SK-N-SH (cell line): Measurements from ENCODE around the gene ZC3HAV1L. TPM values are rescaled to one million over a fixed set of nuclear protein-coding genes. Genes with fewer than 3 reads are reported as not detected.

ENCODE experiments used
- CTCF ChIA-PET: fragments of 300-600, 350-600 bp; formaldehyde crosslinking; extraction: SDS; loops from one replicate; lab custom pipeline; 2021; lab: Yijun Ruan, JAX
- POLR2A ChIA-PET: fragments of 350-600 bp; sonication (Branson Sonifier 250); formaldehyde crosslinking; extraction: SDS; loops from one replicate; lab custom pipeline; 2020; ENCODE audit warnings: antibody characterized with exemption, inconsistent platforms; lab: Yijun Ruan, JAX
- DNase-seq: peaks from one replicate; pipeline ENCODE4 v3.0.0; 2012
- H2AFZ ChIP-seq: fragments of 200-600 bp; sonication (generic); 2 replicates; pipeline ENCODE4 v1.8.1; 2016; ENCODE audit warnings: antibody characterized with exemption, mild to moderate bottlenecking, low read depth
- H3F3A ChIP-seq: fragments of 200-600 bp; sonication (generic); replicated peaks from 2 replicates; pipeline ENCODE3; 2016; ENCODE audit warnings: antibody characterized with exemption, mild to moderate bottlenecking; ENCODE audit not compliant: insufficient read depth
- H3K27ac ChIP-seq, 2 experiments: fragments of 200-500 bp in 1 of 2; fragments of 200-600 bp in 1 of 2; sonication (Bioruptor generic) in 1 of 2; sonication (generic), shearing (Covaris generic) in 1 of 2; 2 replicates each; pipeline versions ENCODE4 v1.5.1 to v1.6.1; 2014 to 2016; ENCODE audit warnings: low read depth in 2 of 2, inconsistent platforms in 1 of 2, low read length in 1 of 2, mild to moderate bottlenecking in 1 of 2, mixed read lengths in 1 of 2
- H3K27me3 ChIP-seq: fragments of 200-600 bp; sonication (generic), shearing (Covaris generic); 2 replicates; pipeline ENCODE4 v1.6.1; 2016; ENCODE audit warnings: mixed run types; ENCODE audit not compliant: insufficient read depth
- H3K36me3 ChIP-seq, 2 experiments: fragments of 200-500 bp in 1 of 2; fragments of 200-600 bp in 1 of 2; sonication (Bioruptor generic) in 1 of 2; sonication (generic) in 1 of 2; replicated peaks in 1 of 2; 2 replicates each; pipeline versions ENCODE3 to v1.5.1; 2014 to 2016; ENCODE audit warnings: low read length in 1 of 2, mild to moderate bottlenecking in 1 of 2; ENCODE audit not compliant: insufficient read depth in 2 of 2, control insufficient read depth in 1 of 2
- H3K4me1 ChIP-seq, 2 experiments: fragments of 200-500 bp in 1 of 2; fragments of 200-600 bp in 1 of 2; sonication (Bioruptor generic) in 1 of 2; sonication (generic), shearing (Covaris generic) in 1 of 2; 2 replicates each; pipeline versions ENCODE4 v1.5.1 to v1.6.1; 2014 to 2016; ENCODE audit warnings: low read depth in 1 of 2, low read length in 1 of 2, mixed run types in 1 of 2; ENCODE audit not compliant: insufficient read depth in 2 of 2, control insufficient read depth in 1 of 2
- H3K4me2 ChIP-seq: fragments of 200-600 bp; sonication (generic), shearing (Covaris generic); 2 replicates; pipeline ENCODE4 v1.6.1; 2017; ENCODE audit warnings: mixed run types
- H3K4me3 ChIP-seq, 2 experiments: fragments of 200-500 bp in 1 of 2; fragments of 200-600 bp in 1 of 2; sonication (Bioruptor generic) in 1 of 2; sonication (generic), shearing (Covaris generic) in 1 of 2; 2 replicates each; pipeline versions ENCODE4 v1.5.1 to v1.8.1; 2014 to 2016; ENCODE audit warnings: low read depth in 2 of 2, inconsistent platforms in 1 of 2, low read length in 1 of 2, mild to moderate bottlenecking in 1 of 2, mixed read lengths in 1 of 2, moderate library complexity in 1 of 2
- H3K79me2 ChIP-seq: fragments of 200-600 bp; sonication (generic); 2 replicates; pipeline ENCODE4 v1.8.1; 2017; ENCODE audit warnings: mild to moderate bottlenecking; ENCODE audit not compliant: insufficient read depth
- H3K9ac ChIP-seq: fragments of 200-600 bp; sonication (generic); 2 replicates; pipeline ENCODE4 v1.6.1; 2017; ENCODE audit warnings: mixed run types
- H3K9me2 ChIP-seq: fragments of 200-600 bp; sonication (generic); 2 replicates; pipeline ENCODE4 v1.6.1; 2017; ENCODE audit warnings: mixed run types
- H3K9me3 ChIP-seq: fragments of 200-600 bp; sonication (generic); 2 replicates; pipeline ENCODE4 v1.6.1; 2017; ENCODE audit warnings: mixed run types, mild to moderate bottlenecking, moderate library complexity
- H4K20me1 ChIP-seq: fragments of 200-600 bp; sonication (generic); 2 replicates; pipeline ENCODE4 v1.6.1; 2017; ENCODE audit warnings: mild to moderate bottlenecking, mixed run types; ENCODE audit not compliant: insufficient read depth
- EZH2phosphoT487 ChIP-seq: fragments of 200-600 bp; sonication (generic); IDR thresholded peaks from 2 replicates; pipeline ENCODE4 v1.6.1; 2017; ENCODE audit warnings: low read depth, mixed run types, mild to moderate bottlenecking, antibody characterized with exemption, moderate library complexity, borderline replicate concordance
- GABPA ChIP-seq: IDR thresholded peaks from 2 replicates; pipeline ENCODE4 v1.4.0; 2012; ENCODE audit warnings: low read depth, mild to moderate bottlenecking
- MXI1 ChIP-seq: IDR thresholded peaks from 2 replicates; pipeline ENCODE4 v1.6.1; 2012; ENCODE audit warnings: mild to moderate bottlenecking, low read depth, low read length, improper control_type of control experiment
- NFIC ChIP-seq: IDR thresholded peaks from 2 replicates; pipeline ENCODE4 v1.4.0; 2012; ENCODE audit warnings: borderline replicate concordance
- RXRA ChIP-seq: IDR thresholded peaks from 2 replicates; pipeline ENCODE4 v1.4.0; 2012; ENCODE audit warnings: low read depth, mild to moderate bottlenecking, borderline replicate concordance
- SIN3A ChIP-seq: IDR thresholded peaks from 2 replicates; pipeline ENCODE4 v1.6.1; 2012; ENCODE audit warnings: low read depth, mild to moderate bottlenecking, low read length, moderate library complexity, borderline replicate concordance
- TEAD4 ChIP-seq: IDR thresholded peaks from 2 replicates; pipeline ENCODE4 v1.4.0; 2012; ENCODE audit warnings: mild to moderate bottlenecking, borderline replicate concordance; ENCODE audit not compliant: insufficient read depth
- YY1 ChIP-seq: IDR thresholded peaks from 2 replicates; pipeline ENCODE4 v1.4.0; 2012; ENCODE audit warnings: low read depth, mild to moderate bottlenecking
- WGBS: methylation state at CpG from one replicate; pipeline ENCODE4 v1.1.6; 2017; ENCODE audit warnings: low lambda C conversion rate; 5-methylcytosine and 5-hydroxymethylcytosine counted together
- polyA plus RNA-seq, 3 experiments: library from polyadenylated mRNA; depleted of rRNA; stranded (reverse); fragments of >200 nt; gene quantifications; 2 replicates each; pipeline ENCODE4 v1.2.3, GENCODE V29; 2012
- TF ChIP-seq, protein P1 (sequence below): IDR thresholded peaks from 2 replicates; pipeline ENCODE4; 2012
- TF ChIP-seq, protein P2 (sequence below): IDR thresholded peaks from 2 replicates; pipeline ENCODE4 v1.4.0; 2012; ENCODE audit warnings: low read depth, borderline replicate concordance
- TF ChIP-seq, protein P3 (sequence below): fragments of 200-600 bp; sonication (generic); IDR thresholded peaks from 2 replicates; pipeline ENCODE4 v1.6.1; 2017; ENCODE audit warnings: antibody characterized with exemption, mild to moderate bottlenecking, moderate library complexity
- TF ChIP-seq, protein P4 (sequence below): fragments of 150-350 bp; IDR thresholded peaks from 2 replicates; pipeline ENCODE4 v1.6.1; 2016; ENCODE audit warnings: mild to moderate bottlenecking, low read depth, low read length

Gene ZC3HAV1L
- polyA plus RNA-seq, 1 of the 3 experiments (the other 2 are of a cell fraction), result 9.7 TPM

DNA sequence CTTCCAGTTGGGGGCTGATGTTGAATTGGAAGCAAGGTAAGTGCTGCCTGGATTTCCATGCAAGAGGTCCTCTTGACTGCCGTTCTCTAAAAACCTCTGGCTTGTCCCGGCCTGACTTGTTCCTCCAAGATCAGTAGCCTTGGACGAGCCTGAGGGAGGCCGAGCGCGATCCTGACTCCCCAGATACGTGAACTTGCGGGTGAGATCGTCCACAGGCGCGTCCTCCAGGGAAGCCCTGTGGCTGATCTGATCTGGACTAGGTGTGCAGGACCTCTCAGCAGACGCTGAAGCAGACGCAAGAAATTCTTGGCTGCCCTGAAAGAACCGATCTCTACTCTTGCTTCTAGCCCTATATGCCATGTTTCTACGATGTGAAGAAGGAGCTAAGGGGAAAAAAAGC, 44.0 kb upstream of the ZC3HAV1L start:
- no peak overlapping the region for H2AFZ ChIP-seq
- TF ChIP-seq RXRA, result no peak
- TF ChIP-seq, protein P1, sequence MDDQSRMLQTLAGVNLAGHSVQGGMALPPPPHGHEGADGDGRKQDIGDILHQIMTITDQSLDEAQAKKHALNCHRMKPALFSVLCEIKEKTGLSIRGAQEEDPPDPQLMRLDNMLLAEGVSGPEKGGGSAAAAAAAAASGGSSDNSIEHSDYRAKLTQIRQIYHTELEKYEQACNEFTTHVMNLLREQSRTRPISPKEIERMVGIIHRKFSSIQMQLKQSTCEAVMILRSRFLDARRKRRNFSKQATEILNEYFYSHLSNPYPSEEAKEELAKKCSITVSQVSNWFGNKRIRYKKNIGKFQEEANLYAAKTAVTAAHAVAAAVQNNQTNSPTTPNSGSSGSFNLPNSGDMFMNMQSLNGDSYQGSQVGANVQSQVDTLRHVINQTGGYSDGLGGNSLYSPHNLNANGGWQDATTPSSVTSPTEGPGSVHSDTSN, result no peak
- TF ChIP-seq GABPA, result no peak
- TF ChIP-seq NFIC, result no peak
- TF ChIP-seq, protein P2, sequence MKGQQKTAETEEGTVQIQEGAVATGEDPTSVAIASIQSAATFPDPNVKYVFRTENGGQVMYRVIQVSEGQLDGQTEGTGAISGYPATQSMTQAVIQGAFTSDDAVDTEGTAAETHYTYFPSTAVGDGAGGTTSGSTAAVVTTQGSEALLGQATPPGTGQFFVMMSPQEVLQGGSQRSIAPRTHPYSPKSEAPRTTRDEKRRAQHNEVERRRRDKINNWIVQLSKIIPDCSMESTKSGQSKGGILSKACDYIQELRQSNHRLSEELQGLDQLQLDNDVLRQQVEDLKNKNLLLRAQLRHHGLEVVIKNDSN, result no peak
- TF ChIP-seq EZH2phosphoT487, result no peak
- TF ChIP-seq, protein P3, sequence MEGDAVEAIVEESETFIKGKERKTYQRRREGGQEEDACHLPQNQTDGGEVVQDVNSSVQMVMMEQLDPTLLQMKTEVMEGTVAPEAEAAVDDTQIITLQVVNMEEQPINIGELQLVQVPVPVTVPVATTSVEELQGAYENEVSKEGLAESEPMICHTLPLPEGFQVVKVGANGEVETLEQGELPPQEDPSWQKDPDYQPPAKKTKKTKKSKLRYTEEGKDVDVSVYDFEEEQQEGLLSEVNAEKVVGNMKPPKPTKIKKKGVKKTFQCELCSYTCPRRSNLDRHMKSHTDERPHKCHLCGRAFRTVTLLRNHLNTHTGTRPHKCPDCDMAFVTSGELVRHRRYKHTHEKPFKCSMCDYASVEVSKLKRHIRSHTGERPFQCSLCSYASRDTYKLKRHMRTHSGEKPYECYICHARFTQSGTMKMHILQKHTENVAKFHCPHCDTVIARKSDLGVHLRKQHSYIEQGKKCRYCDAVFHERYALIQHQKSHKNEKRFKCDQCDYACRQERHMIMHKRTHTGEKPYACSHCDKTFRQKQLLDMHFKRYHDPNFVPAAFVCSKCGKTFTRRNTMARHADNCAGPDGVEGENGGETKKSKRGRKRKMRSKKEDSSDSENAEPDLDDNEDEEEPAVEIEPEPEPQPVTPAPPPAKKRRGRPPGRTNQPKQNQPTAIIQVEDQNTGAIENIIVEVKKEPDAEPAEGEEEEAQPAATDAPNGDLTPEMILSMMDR, result no peak
- no peak for TF ChIP-seq TEAD4
- TF ChIP-seq SIN3A, result no peak
- TF ChIP-seq YY1, result no peak
- TF ChIP-seq, protein P4, sequence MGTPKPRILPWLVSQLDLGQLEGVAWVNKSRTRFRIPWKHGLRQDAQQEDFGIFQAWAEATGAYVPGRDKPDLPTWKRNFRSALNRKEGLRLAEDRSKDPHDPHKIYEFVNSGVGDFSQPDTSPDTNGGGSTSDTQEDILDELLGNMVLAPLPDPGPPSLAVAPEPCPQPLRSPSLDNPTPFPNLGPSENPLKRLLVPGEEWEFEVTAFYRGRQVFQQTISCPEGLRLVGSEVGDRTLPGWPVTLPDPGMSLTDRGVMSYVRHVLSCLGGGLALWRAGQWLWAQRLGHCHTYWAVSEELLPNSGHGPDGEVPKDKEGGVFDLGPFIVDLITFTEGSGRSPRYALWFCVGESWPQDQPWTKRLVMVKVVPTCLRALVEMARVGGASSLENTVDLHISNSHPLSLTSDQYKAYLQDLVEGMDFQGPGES, result no peak
- TF ChIP-seq MXI1, result no peak
- TF ChIP-seq, all 33 proteins: peak for 0
- Histone ChIP-seq H4K20me1 (no peaks in the 10 kb centered on the region), H3K9me3 (no peaks in the 10 kb centered on the region), H3K27ac (no peak overlapping the region), H3F3A (peaks cover 9% of the 10 kb centered on the region), H3K79me2 (no peaks in the 10 kb centered on the region), H3K4me3 (no peak overlapping the region), H3K4me1 (peaks cover 0 to 1% of the 10 kb centered on the region in 2 experiments; a peak in 1 of 4 replicates), H3K27me3 (no peaks in the 10 kb centered on the region), H3K9me2 (no peaks in the 10 kb centered on the region), H3K9ac (no peak overlapping the region), H3K36me3 (peaks cover 44 to 60% of the 10 kb centered on the region in 2 experiments), H3K4me2 (no peak overlapping the region)
- ChIA-PET CTCF (interaction anchor here (0.6 to 1.4 kb wide), 4 partner anchors 63 to 194 kb away, joined by 3 to 10 read pairs (median 4); no protein-coding TSS in a partner anchor), POLR2A (no interaction called here)
- 98% methylated on average over 15 of the region's 15 CpGs for WGBS
- DNase-seq, result no peak
